ENCODE measurements around the gene UST.

The UST gene

GRCh38 chr6:148799647-148800046, 52.8 kb downstream of the UST start:
- no peaks in the 10 kb centered on the region for H3K9me3 ChIP-seq
- no peak for DNase-seq

GRCh38 chr6:148800536-148800935, 53.7 kb downstream of the UST start:
- Histone ChIP-seq H3K4me1 (no peaks in the 10 kb centered on the region), H3K36me3 (no peaks in the 10 kb centered on the region), H3K27me3 (no peaks in the 10 kb centered on the region; the same call in 1 of the 2 replicates), H3K9me3 (no peaks in the 10 kb centered on the region), H3K4me3 (ENCODE audit: low read depth, low read length) (no peak overlapping the region)
- TF ChIP-seq, protein P1, sequence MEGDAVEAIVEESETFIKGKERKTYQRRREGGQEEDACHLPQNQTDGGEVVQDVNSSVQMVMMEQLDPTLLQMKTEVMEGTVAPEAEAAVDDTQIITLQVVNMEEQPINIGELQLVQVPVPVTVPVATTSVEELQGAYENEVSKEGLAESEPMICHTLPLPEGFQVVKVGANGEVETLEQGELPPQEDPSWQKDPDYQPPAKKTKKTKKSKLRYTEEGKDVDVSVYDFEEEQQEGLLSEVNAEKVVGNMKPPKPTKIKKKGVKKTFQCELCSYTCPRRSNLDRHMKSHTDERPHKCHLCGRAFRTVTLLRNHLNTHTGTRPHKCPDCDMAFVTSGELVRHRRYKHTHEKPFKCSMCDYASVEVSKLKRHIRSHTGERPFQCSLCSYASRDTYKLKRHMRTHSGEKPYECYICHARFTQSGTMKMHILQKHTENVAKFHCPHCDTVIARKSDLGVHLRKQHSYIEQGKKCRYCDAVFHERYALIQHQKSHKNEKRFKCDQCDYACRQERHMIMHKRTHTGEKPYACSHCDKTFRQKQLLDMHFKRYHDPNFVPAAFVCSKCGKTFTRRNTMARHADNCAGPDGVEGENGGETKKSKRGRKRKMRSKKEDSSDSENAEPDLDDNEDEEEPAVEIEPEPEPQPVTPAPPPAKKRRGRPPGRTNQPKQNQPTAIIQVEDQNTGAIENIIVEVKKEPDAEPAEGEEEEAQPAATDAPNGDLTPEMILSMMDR (IDR thresholded peaks at IDR 0.05; ENCODE audit: low read depth, low read length) = no peak
- no peak for DNase-seq

More at GRCh38 chr6:148799647-148800046, 52.8 kb downstream of the UST start:
- Histone ChIP-seq H3K27me3 (no peaks in the 10 kb centered on the region; the same call in 1 of the 2 replicates), H3K36me3 (no peaks in the 10 kb centered on the region), H3K4me3 (ENCODE audit: low read depth, low read length) (no peak overlapping the region), H3K4me1 (no peaks in the 10 kb centered on the region)
- TF ChIP-seq, protein P1 (IDR thresholded peaks at IDR 0.05; ENCODE audit: low read depth, low read length) = no peak

DNA sequence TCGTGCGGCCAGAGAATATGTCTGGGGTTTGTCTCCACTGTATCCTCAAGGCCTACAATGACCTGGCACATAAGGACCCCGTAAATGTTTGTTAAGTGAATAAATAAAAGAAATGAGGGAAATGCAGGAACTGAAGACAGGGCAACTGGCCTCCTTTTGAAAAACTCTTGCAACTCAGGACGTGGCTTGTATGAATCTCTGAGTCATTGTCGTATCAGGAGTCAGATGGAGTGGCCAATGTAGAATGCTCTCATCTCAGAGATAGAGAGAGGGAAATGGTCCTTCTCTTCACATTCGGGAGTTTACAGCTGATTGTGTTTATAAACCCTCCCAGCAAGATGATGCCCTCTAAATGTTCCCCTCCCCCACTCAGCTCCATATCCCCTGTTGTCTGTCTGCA, 57.1 kb downstream of the UST start:
- H3K9me3 ChIP-seq = no peaks in the 10 kb centered on the region
- no peak for DNase-seq
- TF ChIP-seq, protein P1 (IDR thresholded peaks at IDR 0.05; ENCODE audit: low read depth, low read length) = no peak
- no peaks in the 10 kb centered on the region for H3K4me1 ChIP-seq
- H3K36me3 ChIP-seq = no peaks in the 10 kb centered on the region
- no peak overlapping the region for H3K4me3 ChIP-seq (ENCODE audit: low read depth, low read length)
- no peaks in the 10 kb centered on the region; the same call in 1 of the 2 replicates for H3K27me3 ChIP-seq

DNA sequence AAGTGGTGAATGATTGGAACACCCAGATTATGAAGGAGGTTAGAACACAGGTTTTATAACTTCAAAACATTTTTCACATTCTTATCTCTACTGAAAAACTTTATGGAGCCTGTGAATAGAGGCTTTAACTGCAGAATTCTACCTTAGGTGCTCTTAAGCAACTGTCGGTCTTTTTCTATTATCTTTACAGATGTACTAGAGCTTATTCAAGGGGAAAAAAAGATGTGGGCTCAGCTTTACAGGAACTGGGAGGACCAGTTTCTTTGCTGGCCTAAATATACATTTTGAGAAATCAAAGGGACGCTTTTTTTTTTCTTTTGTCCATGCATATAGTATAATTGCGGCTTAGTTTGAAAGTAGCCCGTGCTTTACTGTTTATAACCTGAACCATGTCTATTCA, 58.9 kb downstream of the UST start:
- Histone ChIP-seq H3K9me3 (no peaks in the 10 kb centered on the region), H3K36me3 (no peaks in the 10 kb centered on the region), H3K27me3 (no peaks in the 10 kb centered on the region; the same call in 1 of the 2 replicates), H3K4me3 (ENCODE audit: low read depth, low read length) (no peak overlapping the region), H3K4me1 (no peaks in the 10 kb centered on the region)
- no peak for DNase-seq
- TF ChIP-seq, protein P1 (IDR thresholded peaks at IDR 0.05; ENCODE audit: low read depth, low read length) = no peak

DNA sequence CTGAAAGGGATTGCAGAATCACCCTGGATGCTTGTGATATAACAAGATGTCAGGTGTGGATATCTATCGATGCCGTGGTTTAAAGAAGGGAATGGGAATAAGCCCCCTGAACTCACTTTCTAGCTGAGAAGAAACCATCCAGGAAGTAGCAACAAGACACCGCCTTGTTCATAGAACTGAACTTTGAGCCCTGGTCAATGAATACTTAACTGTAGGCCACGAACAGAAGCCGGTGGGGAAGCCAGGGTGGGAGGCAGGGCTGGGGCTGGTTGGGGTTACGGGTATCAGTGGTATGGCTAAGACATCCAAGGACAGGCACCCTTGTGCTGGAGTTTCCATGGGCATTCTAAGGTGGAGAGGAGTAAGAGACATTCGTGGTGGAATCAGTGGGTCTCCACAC, 61.0 kb downstream of the UST start:
- Histone ChIP-seq H3K4me3 (ENCODE audit: low read depth, low read length) (no peak overlapping the region), H3K4me1 (no peaks in the 10 kb centered on the region), H3K9me3 (no peaks in the 10 kb centered on the region), H3K36me3 (no peaks in the 10 kb centered on the region), H3K27me3 (no peaks in the 10 kb centered on the region; the same call in 1 of the 2 replicates)
- no peak for DNase-seq
- TF ChIP-seq, protein P1 (IDR thresholded peaks at IDR 0.05; ENCODE audit: low read depth, low read length) = no peak

GRCh38 chr6:148808786-148809304, 62.0 kb downstream of the UST start:
- no peak for DNase-seq
- TF ChIP-seq, protein P1 (IDR thresholded peaks at IDR 0.05; ENCODE audit: low read depth, low read length) = no peak
- H3K36me3 ChIP-seq = no peaks in the 10 kb centered on the region
- no peaks in the 10 kb centered on the region; the same call in 1 of the 2 replicates for H3K27me3 ChIP-seq
- H3K4me1 ChIP-seq = no peaks in the 10 kb centered on the region
- no peak overlapping the region for H3K4me3 ChIP-seq (ENCODE audit: low read depth, low read length)
- no peaks in the 10 kb centered on the region for H3K9me3 ChIP-seq

Measured in BE2C (cell line).